Retinal pigment epithelial cell (primary cell): ENCODE data around the gene APOA5.
"Not testable (repeated sequence)": the region's sequence is repeated elsewhere in the genome, so short reads cannot be mapped to it uniquely, and the experiment has no call there.

Experiments
- DNase-seq: peaks from one replicate; pipeline ENCODE4 v3.0.0-alpha.2; 2010; ENCODE audit warnings: low read depth
- H3K4me3 ChIP-seq: 2 replicates; pipeline ENCODE4 v1.5.1; 2011; ENCODE audit warnings: mild to moderate bottlenecking, low read length, control low read depth, moderate library complexity
- TF ChIP-seq, protein P1 (sequence below): conservative IDR thresholded peaks from 2 replicates; pipeline ENCODE4 v1.5.1; 2011; ENCODE audit warnings: low read depth, low read length, control low read depth, inconsistent platforms

Gene APOA5

DNA sequence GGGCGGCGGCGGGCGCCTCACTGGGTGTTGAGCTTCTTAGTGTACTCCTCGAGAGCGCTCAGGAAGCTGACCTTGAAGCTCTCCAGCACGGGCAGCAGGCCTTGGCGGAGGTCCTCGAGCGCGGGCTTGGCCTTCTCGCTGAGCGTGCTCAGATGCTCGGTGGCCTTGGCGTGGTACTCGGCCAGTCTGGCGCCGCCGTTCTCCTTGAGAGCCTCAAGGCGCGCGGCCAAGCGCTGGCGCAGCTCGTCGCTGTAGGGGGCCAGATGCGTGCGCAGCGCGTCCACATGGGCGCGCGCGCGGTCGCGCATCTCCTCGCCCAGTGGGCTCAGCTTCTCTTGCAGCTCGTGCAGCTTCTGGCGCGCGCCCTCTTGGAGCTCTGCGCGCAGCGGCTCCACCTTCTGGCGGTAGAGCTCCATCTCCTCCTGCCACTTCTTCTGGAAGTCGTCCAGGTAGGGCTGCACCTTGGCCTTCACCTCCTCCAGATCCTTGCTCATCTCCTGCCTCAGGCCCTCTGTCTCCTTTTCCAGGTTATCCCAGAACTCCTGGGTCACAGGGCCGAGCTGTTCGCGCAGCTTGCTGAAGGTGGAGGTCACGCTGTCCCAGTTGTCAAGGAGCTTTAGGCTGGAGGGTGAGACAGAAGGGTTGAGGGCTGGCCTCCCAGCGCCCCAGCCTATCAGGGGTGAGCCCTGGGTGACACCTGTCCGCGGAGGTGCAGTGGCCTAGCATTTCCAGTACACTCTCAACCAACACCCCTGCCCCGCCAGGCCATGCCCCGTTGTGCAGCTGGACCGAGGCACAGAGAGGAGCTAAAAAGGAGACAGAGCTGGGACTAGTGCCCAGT is 44.3 kb upstream of the APOA5 start:
- TF ChIP-seq, protein P1, sequence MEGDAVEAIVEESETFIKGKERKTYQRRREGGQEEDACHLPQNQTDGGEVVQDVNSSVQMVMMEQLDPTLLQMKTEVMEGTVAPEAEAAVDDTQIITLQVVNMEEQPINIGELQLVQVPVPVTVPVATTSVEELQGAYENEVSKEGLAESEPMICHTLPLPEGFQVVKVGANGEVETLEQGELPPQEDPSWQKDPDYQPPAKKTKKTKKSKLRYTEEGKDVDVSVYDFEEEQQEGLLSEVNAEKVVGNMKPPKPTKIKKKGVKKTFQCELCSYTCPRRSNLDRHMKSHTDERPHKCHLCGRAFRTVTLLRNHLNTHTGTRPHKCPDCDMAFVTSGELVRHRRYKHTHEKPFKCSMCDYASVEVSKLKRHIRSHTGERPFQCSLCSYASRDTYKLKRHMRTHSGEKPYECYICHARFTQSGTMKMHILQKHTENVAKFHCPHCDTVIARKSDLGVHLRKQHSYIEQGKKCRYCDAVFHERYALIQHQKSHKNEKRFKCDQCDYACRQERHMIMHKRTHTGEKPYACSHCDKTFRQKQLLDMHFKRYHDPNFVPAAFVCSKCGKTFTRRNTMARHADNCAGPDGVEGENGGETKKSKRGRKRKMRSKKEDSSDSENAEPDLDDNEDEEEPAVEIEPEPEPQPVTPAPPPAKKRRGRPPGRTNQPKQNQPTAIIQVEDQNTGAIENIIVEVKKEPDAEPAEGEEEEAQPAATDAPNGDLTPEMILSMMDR: peak; percentile 62
- peak overlapping the region; percentile 26 for H3K4me3 ChIP-seq
- DNase-seq: peak; percentile 51

DNA sequence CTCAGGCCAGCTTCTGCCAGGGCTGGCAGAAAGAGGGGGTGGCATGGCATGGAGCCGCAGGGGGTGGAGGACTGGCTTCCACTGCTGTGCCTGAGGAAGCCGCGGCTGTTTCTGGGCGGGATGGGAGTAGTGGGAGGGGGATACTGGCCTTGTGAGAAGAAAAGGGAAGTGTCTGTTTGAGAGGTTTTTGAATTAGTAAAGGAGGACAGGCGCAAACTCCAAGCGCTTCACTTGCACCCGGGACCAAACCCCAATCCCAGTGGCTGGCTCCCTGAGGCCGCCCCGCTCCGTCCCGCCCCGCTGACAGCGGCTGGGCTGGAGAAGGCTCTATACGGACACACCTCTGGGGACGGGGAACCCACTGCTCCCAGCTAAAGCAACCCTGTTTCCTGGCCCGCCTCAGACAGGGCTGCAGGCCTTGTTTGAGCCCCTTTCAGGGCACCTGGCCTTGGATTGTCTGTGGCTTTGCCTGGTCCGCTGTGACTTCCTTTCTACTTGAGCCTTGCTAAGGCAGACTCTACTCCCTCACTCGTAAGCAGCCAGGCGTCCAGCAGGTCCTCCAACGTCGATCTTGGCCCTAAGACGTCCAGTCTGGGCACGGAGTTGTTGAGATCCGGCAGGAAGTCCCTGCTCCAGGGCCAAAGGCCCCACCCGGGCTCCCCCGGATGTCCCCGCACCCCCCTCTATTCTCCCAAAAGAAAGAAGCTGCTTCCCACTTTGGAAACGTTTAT is 43.5 kb upstream of the APOA5 start:
- TF ChIP-seq, protein P1: no peak
- H3K4me3 ChIP-seq: no peak overlapping the region
- DNase-seq: no peak

DNA sequence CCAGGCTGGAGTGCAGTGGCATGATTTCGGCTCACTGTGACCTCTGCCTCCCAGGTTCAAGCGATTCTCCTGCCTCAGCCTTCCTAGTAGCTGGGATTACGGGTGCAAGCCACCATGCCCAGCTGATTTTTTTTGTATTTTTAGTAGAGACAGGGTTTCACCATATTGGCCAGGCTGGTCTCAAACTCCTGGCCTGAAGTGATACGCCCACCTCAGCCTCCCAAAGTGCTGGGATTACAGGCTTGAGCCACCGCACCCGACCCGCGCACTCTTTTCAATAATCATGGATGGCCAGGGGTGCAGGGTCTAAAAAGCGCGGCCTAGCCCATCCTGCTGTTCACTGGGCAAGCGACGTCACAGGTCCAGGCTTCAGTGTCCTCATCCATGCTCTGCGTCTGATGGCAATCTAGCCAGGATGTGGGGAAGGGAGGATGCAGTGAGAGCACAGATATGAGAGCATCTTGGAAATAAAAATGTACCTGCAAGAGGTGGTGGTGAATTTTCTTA is 42.9 kb upstream of the APOA5 start:
- not testable (repeated sequence) for DNase-seq, H3K4me3 ChIP-seq

DNA sequence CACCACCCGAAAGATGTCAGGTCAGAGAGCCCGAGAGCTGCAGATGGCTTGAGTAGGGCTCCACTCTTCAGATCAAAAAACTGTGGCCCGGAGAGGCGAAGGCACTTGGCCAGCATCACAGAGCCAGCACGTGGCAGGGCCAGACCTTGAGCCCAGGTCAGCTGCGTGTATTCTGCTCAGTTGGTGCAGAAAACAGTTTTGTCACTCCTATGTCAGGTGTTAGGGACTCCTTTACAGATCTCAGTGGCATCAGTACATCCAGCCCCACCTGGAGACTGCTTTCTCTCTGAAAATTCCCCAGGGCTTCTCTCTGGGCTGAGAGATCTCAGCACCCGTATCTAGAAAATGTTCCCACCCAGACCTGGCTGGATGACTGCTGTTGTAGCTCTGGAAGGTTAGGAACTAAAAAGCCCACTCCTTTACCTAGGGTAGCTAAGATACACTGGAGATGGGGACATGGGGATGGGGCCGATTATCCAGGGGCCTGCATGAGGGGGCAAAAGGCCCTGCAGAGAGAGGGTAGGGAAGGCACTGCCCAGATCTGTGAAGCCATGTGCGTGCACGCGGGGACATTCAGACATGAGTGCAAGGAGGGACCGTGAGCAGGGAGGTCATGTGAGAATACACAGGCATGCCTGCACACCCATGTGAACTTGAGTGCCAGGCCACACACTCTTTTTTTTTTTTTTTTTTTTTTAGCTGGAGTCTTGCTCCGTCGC is 42.3 kb upstream of the APOA5 start:
- H3K4me3 ChIP-seq: no peak overlapping the region
- TF ChIP-seq, protein P1: no peak
- DNase-seq: no peak

DNA sequence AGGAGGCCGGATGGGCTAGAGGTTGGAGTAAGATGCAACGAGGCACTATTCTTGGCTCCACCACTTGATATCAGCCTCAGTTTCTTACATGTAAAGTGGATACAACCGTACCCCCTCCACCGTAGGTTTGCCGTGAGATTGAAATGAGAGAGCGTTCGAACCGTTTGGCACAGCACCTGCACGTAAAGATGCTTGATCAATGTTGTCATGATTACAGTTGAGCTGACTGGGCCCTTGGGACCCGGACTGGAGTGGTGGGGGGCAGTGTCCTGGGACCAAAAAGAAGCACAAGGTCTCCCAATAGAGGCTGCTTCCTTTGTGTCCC is 41.8 kb upstream of the APOA5 start:
- no peak overlapping the region for H3K4me3 ChIP-seq
- DNase-seq: no peak
- TF ChIP-seq, protein P1: no peak

DNA sequence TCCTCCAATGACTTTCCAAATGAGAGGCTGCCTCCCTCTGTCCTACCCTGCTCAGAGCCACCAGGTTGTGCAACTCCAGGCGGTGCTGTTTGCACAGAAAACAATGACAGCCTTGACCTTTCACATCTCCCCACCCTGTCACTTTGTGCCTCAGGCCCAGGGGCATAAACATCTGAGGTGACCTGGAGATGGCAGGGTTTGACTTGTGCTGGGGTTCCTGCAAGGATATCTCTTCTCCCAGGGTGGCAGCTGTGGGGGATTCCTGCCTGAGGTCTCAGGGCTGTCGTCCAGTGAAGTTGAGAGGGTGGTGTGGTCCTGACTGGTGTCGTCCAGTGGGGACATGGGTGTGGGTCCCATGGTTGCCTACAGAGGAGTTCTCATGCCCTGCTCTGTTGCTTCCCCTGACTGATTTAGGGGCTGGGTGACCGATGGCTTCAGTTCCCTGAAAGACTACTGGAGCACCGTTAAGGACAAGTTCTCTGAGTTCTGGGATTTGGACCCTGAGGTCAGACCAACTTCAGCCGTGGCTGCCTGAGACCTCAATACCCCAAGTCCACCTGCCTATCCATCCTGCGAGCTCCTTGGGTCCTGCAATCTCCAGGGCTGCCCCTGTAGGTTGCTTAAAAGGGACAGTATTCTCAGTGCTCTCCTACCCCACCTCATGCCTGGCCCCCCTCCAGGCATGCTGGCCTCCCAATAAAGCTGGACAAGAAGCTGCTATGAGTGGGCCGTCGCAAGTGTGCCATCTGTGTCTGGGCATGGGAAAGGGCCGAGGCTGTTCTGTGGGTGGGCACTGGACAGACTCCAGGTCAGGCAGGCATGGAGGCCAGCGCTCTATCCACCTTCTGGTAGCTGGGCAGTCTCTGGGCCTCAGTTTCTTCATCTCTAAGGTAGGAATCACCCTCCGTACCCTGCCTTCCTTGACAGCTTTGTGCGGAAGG is 40.9 kb upstream of the APOA5 start:
- no peak for DNase-seq
- TF ChIP-seq, protein P1: no peak
- H3K4me3 ChIP-seq: no peak overlapping the region
